Right atrium auricular region (tissue), 2 donors: ENCODE data around the gene HRNR. TPM values are rescaled to one million over a fixed set of nuclear protein-coding genes. Genes with fewer than 3 reads are reported as not detected.
A peak's percentile ranks its signal among the peaks of the same experiment; 100 is the strongest.

ENCODE experiments used
- DNase-seq: peaks from one replicate; pipeline ENCODE4 v3.0.0-alpha.2; 2019; ENCODE audit warnings: low spot score
- H3K27ac ChIP-seq, 2 donors: fragments of 200-600 bp; sonication (generic); 1 replicate in 1 of 2; 2 replicates in 1 of 2; pipeline ENCODE4 v1.5.1; 2016 to 2019
- H3K27me3 ChIP-seq, 2 donors: fragments of 200-600 bp; sonication (generic); one replicate each; pipeline versions ENCODE4 v1.5.1 to v1.6.0; 2017 to 2019
- H3K36me3 ChIP-seq: fragments of 200-600 bp; sonication (generic); one replicate; pipeline ENCODE4 v1.5.1; 2016
- H3K4me1 ChIP-seq, 2 donors: fragments of 200-600 bp; sonication (generic); one replicate each; pipeline versions ENCODE4 v1.5.1 to v1.6.0; 2017 to 2019
- H3K4me3 ChIP-seq, 2 donors: fragments of 200-600 bp; sonication (generic); 1 replicate in 1 of 2; 2 replicates in 1 of 2; pipeline ENCODE4 v1.5.1; 2017 to 2019; ENCODE audit warnings: mild to moderate bottlenecking in 1 of 2, moderate library complexity in 1 of 2
- H3K9me3 ChIP-seq, 2 donors: fragments of 200-600 bp; sonication (generic); one replicate each; pipeline ENCODE4 v1.5.1; 2019
- CTCF ChIP-seq, 2 donors: fragments of 200-600 bp; sonication (generic); IDR thresholded peaks; one replicate each; pipeline ENCODE4 v1.5.1; 2019; ENCODE audit warnings: antibody characterized with exemption in 2 of 2
- total RNA-seq, 2 donors: library from RNA; depleted of rRNA; stranded (reverse); fragments of >200 nt; gene quantifications; one replicate each; pipeline ENCODE4 v1.1.0, GENCODE V29; 2016

The HRNR gene
- total RNA-seq, 2 donors from 2014 or later: not detected

- no peak for DNase-seq
- no peaks in the 10 kb centered on the region for H3K36me3 ChIP-seq
Measured at GRCh38 chr1:152190589-152190988, 33.4 kb downstream of the HRNR start.

GRCh38 chr1:152189657-152190442 lies 34.1 kb downstream of the HRNR start:
- Histone ChIP-seq H3K9me3 (no peaks in the 10 kb centered on the region), H3K4me1 (no peaks in the 10 kb centered on the region), H3K4me3 (peak overlapping the region; percentile 43 to 55), H3K27ac (peak overlapping the region in 1 of 2 donors; percentile 77), H3K27me3 (no peaks in the 10 kb centered on the region), H3K36me3 (no peaks in the 10 kb centered on the region)
- peak; percentile 74 for DNase-seq
- peak; percentile 57 to 76 for TF ChIP-seq CTCF (IDR thresholded peaks at IDR 0.05)

More at GRCh38 chr1:152190589-152190988, 33.4 kb downstream of the HRNR start:
- H3K9me3 ChIP-seq: no peaks in the 10 kb centered on the region
- H3K4me1 ChIP-seq: no peaks in the 10 kb centered on the region
- TF ChIP-seq CTCF (IDR thresholded peaks at IDR 0.05): no peak
- no peak overlapping the region for H3K27ac ChIP-seq
- H3K27me3 ChIP-seq: no peaks in the 10 kb centered on the region
- no peak overlapping the region for H3K4me3 ChIP-seq

- Histone ChIP-seq H3K27ac (peak overlapping the region; percentile 70 to 77), H3K4me1 (no peaks in the 10 kb centered on the region)
Measured at GRCh38 chr1:152188673-152189591, 35.1 kb downstream of the HRNR start.

GRCh38 chr1:152186556-152187285 lies 37.3 kb downstream of the HRNR start:
- Histone ChIP-seq H3K27me3 (no peaks in the 10 kb centered on the region), H3K36me3 (no peaks in the 10 kb centered on the region), H3K9me3 (no peaks in the 10 kb centered on the region), H3K4me3 (no peak overlapping the region), H3K27ac (no peak overlapping the region), H3K4me1 (peaks cover 0 to 6% of the 10 kb centered on the region in 2 donors)
- DNase-seq: no peak
- TF ChIP-seq CTCF (IDR thresholded peaks at IDR 0.05): no peak

More at GRCh38 chr1:152188673-152189591, 35.1 kb downstream of the HRNR start:
- H3K9me3 ChIP-seq: no peaks in the 10 kb centered on the region
- peak; percentile 83 for DNase-seq
- no peaks in the 10 kb centered on the region for H3K27me3 ChIP-seq
- peak; percentile 71 to 84 for TF ChIP-seq CTCF (IDR thresholded peaks at IDR 0.05)
- H3K4me3 ChIP-seq: peak overlapping the region; percentile 43 to 55
- no peaks in the 10 kb centered on the region for H3K36me3 ChIP-seq

GRCh38 chr1:152185544-152186391 lies 38.2 kb downstream of the HRNR start:
- H3K27me3 ChIP-seq: no peaks in the 10 kb centered on the region
- TF ChIP-seq CTCF (IDR thresholded peaks at IDR 0.05): peak; percentile 80 to 88
- DNase-seq: no peak
- no peak overlapping the region for H3K4me3 ChIP-seq
- no peaks in the 10 kb centered on the region for H3K36me3 ChIP-seq
- no peak overlapping the region for H3K27ac ChIP-seq
- no peaks in the 10 kb centered on the region for H3K9me3 ChIP-seq
- peaks cover 0 to 6% of the 10 kb centered on the region in 2 donors for H3K4me1 ChIP-seq
